Tibial artery (tissue), 4 donors: Measurements from ENCODE around the gene ITIH3.
A peak's percentile ranks its signal among the peaks of the same experiment; 100 is the strongest.

Source experiments
- DNase-seq, 2 donors: peaks; one replicate each; pipeline ENCODE4 v3.0.0-alpha.2; 2019
- H3K27ac ChIP-seq, 2 donors: fragments of 200-600 bp; sonication (generic) in 1 of 2; 1 replicate in 1 of 2; 2 replicates in 1 of 2; pipeline ENCODE4 v1.5.1; 2018 to 2019; ENCODE audit warnings: mild to moderate bottlenecking in 1 of 2
- H3K27me3 ChIP-seq, 2 donors: fragments of 200-600 bp; sonication (generic) in 1 of 2; one replicate each; pipeline versions ENCODE4 v1.5.1 to v1.6.0; 2016 to 2019
- H3K36me3 ChIP-seq, 3 donors: fragments of 200-600 bp; sonication (generic) in 2 of 3; one replicate each; pipeline ENCODE4 v1.5.1; 2016 to 2019; ENCODE audit warnings: mild to moderate bottlenecking in 2 of 3
- H3K4me1 ChIP-seq, 4 donors: fragments of 200-600 bp; sonication (generic) in 2 of 4; 1 replicate in 3 of 4; 2 replicates in 1 of 4; pipeline ENCODE4 v1.5.1; 2016 to 2019
- H3K4me3 ChIP-seq, 2 donors: fragments of 200-600 bp; sonication (generic) in 1 of 2; 1 replicate in 1 of 2; 2 replicates in 1 of 2; pipeline ENCODE4 v1.5.1; 2018 to 2019; ENCODE audit warnings: mild to moderate bottlenecking in 2 of 2
- H3K9me3 ChIP-seq, 3 donors: fragments of 200-600 bp; sonication (generic) in 1 of 3; one replicate each; pipeline ENCODE4 v1.5.1; 2016 to 2019
- intact Hi-C: fragments of 100-400 bp; cut with DNase I; formaldehyde crosslinking; loops from one replicate; pipeline ENCODE4 v1.15.0; 2023; ENCODE audit warnings: low total_unique reads
- TF ChIP-seq, protein P1 (sequence below), 2 experiments: fragments of 200-600 bp in 1 of 2; fragments of 450-650 bp in 1 of 2; IDR thresholded peaks; one replicate each; pipeline ENCODE4 v1.5.1; 2017 to 2019; ENCODE audit warnings: antibody characterized with exemption in 2 of 2, mild to moderate bottlenecking in 1 of 2, moderate library complexity in 1 of 2

Gene ITIH3

DNA sequence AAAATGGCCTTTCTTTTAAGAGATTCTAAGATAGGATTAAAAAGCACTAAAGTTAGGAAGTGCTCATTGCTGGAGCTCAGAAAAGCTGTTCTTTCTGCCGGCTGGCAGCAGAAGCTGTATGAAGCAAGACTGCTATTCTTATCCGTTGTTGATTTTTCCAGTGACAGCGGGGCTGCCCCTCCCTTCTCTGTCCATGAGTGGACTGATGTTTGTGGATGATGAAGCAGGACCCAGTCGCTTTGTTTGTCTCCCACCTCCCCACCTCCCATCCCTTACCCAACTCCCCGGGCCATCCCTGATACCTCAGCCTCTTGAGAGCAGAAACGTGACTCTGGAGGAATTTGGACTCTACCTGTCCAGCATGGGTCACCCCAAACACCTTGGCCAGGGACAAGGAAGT, 50.6 kb downstream of the ITIH3 start:
- Histone ChIP-seq H3K4me1 (peaks cover 0 to 77% (median 51%) of the 10 kb centered on the region in 4 donors), H3K4me3 (no peak overlapping the region), H3K9me3 (no peaks in the 10 kb centered on the region), H3K36me3 (peaks cover 16 to 71% (median 25%) of the 10 kb centered on the region in 3 donors), H3K27ac (peak overlapping the region; percentile 86 to 91), H3K27me3 (no peaks in the 10 kb centered on the region)
- intact Hi-C loops = no loop called here
- TF ChIP-seq, protein P1, sequence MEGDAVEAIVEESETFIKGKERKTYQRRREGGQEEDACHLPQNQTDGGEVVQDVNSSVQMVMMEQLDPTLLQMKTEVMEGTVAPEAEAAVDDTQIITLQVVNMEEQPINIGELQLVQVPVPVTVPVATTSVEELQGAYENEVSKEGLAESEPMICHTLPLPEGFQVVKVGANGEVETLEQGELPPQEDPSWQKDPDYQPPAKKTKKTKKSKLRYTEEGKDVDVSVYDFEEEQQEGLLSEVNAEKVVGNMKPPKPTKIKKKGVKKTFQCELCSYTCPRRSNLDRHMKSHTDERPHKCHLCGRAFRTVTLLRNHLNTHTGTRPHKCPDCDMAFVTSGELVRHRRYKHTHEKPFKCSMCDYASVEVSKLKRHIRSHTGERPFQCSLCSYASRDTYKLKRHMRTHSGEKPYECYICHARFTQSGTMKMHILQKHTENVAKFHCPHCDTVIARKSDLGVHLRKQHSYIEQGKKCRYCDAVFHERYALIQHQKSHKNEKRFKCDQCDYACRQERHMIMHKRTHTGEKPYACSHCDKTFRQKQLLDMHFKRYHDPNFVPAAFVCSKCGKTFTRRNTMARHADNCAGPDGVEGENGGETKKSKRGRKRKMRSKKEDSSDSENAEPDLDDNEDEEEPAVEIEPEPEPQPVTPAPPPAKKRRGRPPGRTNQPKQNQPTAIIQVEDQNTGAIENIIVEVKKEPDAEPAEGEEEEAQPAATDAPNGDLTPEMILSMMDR (IDR thresholded peaks at IDR 0.05) = no peak
- peak; percentile 90 to 94 for DNase-seq

DNA sequence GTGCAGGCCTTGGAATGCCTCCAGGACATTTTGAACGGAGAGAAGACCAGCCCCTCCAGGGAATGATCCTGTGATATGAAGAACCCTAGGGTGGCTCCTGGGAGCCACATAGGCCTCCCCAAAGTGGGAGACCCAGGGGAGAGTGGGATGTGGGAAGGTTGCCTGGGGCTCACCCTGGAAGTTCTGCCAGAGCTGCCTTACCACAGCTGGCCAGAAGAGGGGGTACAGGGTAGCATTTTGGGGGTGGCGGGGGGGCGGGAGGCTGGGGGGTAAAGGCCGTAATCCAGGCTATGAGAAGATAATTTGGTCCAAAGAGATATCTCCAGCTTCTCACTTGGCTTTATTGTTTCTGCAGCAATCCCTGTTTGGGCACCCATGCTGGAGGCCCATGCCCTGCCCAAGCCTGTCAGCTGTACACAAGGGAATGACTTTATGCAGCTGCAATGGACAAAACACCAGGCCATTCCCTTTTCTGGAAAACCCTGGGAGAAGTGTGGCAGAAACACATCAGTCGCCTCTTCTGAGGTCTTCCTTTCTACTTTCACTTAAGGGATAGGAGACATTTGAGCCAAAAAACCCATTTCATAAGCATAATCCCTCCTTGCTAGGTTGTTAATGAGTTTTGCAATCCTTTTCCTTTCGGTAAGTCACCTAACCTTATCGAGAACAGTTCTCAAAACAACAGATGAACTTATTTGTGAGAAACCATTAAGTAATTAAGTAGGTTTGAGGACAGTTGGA, 51.3 kb downstream of the ITIH3 start:
- no peak overlapping the region for H3K4me3 ChIP-seq
- no peaks in the 10 kb centered on the region for H3K27me3 ChIP-seq
- peak overlapping the region; percentile 86 to 91 for H3K27ac ChIP-seq
- intact Hi-C loops = no loop called here
- H3K4me1 ChIP-seq = peaks cover 0 to 76% (median 51%) of the 10 kb centered on the region in 4 donors
- TF ChIP-seq, protein P1 (IDR thresholded peaks at IDR 0.05) = peak in 1 of 2 experiments; percentile 35
- H3K9me3 ChIP-seq = no peaks in the 10 kb centered on the region
- peak in 1 of 2 donors; percentile 25 for DNase-seq
- peaks cover 23 to 70% (median 23%) of the 10 kb centered on the region in 3 donors for H3K36me3 ChIP-seq

DNA sequence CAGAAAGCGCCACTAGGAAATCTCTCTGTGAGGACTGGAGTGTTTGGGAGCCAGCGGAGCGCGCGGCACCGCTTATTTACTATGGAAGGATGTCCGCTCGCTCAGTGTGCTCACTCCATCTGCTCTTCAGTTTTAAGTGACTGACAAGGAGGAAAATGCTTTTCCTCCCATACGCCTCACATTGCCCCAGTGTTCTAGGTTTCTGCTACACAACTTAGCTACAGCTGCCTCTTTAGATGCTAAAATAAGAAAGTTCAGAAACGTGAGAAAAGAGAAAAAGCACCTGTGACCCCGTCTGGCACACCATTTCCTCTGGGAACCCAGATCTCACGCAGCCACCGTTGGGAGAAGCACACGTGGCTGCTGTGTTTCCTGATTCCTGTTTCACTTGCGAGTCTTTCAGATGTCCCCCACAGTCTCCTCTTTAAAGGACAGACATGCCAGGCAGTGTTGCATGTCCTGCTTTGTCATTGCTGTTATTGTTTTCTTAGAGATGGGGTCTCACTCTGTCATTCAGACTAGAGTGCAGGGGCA, 51.9 kb downstream of the ITIH3 start:
- Histone ChIP-seq H3K27me3 (no peaks in the 10 kb centered on the region), H3K4me3 (no peak overlapping the region), H3K36me3 (peaks cover 23 to 70% (median 28%) of the 10 kb centered on the region in 3 donors), H3K27ac (peak overlapping the region; percentile 86 to 91), H3K9me3 (no peaks in the 10 kb centered on the region), H3K4me1 (peaks cover 0 to 70% (median 48%) of the 10 kb centered on the region in 4 donors)
- TF ChIP-seq, protein P1 (IDR thresholded peaks at IDR 0.05) = no peak
- intact Hi-C loops = no loop called here
- DNase-seq = peak in 1 of 2 donors; percentile 26

DNA sequence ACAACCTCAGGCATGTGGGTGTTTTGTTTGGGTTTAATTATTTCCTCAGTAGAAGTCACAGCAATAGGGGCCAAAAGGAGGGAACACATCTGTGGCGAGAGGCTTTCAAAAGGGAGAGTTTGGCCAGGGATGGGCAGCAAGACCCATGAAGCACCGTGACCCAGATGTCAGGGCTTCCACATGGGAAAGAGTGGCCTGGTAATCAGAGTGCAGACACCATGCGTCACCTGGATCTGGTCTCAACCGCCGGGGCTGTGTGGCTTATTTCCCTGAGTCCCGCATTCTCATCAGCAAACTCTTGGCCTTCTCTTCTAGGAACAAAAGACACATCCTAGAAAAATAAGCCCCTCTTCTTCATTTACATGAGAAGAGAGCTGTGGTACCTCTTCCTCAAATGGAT, 52.6 kb downstream of the ITIH3 start:
- peaks cover 0 to 62% (median 45%) of the 10 kb centered on the region in 4 donors for H3K4me1 ChIP-seq
- no peaks in the 10 kb centered on the region for H3K9me3 ChIP-seq
- peak overlapping the region; percentile 86 to 91 for H3K27ac ChIP-seq
- intact Hi-C loops = no loop called here
- peak in 1 of 2 donors; percentile 17 for DNase-seq
- H3K4me3 ChIP-seq = no peak overlapping the region
- no peaks in the 10 kb centered on the region for H3K27me3 ChIP-seq
- peaks cover 28 to 70% (median 35%) of the 10 kb centered on the region in 3 donors for H3K36me3 ChIP-seq
- TF ChIP-seq, protein P1 (IDR thresholded peaks at IDR 0.05) = no peak

DNA sequence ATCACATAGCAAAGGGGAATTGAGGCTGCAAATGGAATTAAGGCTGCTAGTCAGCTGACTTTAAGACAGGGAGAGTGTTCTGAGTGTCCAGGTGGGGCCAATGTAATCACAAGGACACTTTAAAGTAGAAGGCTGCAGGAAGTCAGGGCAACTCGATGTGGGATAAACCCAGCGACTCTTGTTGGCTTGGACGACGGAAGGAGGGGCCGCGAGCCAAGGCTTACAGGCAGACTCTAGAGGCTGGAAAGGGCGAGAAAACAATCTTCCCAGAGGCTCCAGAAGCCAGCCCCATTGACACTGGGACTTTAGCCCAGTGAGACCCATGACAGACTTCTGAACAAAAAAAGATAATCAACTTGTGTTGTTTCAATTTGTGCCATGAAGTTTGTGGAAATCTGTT, 53.1 kb downstream of the ITIH3 start:
- intact Hi-C loops = no loop called here
- DNase-seq = peak in 1 of 2 donors; percentile 38
- TF ChIP-seq, protein P1 (IDR thresholded peaks at IDR 0.05) = no peak
- H3K4me3 ChIP-seq = no peak overlapping the region
- no peaks in the 10 kb centered on the region for H3K9me3 ChIP-seq
- peak overlapping the region; percentile 86 to 91 for H3K27ac ChIP-seq
- H3K27me3 ChIP-seq = no peaks in the 10 kb centered on the region
- peaks cover 26 to 70% (median 39%) of the 10 kb centered on the region in 3 donors for H3K36me3 ChIP-seq
- peaks cover 0 to 57% (median 40%) of the 10 kb centered on the region in 4 donors for H3K4me1 ChIP-seq
